Activated naive CD4-positive, alpha-beta T cell (primary cell): ENCODE results near the gene KRT16.
"Not testable (repeated sequence)": the region's sequence is repeated elsewhere in the genome, so short reads cannot be mapped to it uniquely, and the experiment has no call there.

Experiments
- DNase-seq, 4 experiments: peaks; one replicate each; lab custom pipeline; 2025; lab: John Stamatoyannopoulos, UW

Gene KRT16

GRCh38 chr17:41614767-41615166, 2.2 kb upstream of the KRT16 start:
- not testable (repeated sequence) for DNase-seq

GRCh38 chr17:41614098-41614497, 1.5 kb upstream of the KRT16 start:
- no peak for DNase-seq

DNA sequence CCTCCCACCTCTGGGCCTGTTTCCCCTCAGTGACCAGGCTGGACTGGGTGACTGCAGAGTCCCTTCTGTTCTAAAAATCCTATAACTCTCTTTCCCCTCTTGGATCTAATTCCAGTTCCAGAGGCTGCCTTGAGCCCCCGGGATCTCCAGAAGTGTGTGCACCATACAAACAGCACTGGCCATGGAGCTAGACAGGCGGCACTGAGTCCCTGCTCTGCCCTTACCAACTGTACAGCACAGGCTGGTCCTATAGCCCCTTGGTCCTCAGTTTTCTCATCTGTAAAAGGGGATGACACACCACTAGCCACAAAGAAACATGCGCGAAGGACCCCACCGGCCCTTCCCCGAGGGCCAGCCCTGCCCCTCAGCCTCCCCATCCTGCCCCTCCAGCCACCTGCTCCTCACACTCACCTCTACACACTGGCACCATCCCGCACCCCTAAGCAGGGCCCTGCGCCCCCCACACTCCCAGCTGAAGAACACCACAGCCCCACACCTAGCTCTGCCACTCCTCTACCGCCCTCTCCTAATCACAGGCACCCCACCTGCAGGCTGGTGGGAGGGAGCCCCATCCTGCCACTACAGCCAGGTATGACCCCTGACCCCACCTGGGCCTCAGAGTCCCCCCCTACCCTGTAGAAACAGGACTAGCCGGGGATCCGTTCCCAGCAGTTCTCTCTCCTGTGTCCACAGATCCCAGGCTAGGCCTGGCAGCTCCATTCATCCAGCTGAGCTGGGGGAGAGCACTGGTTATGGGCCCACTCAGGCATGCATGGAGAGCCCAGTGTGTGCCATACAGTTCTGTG, 913 bp upstream of the KRT16 start:
- DNase-seq = no peak

GRCh38 chr17:41610965-41611640, 1.5 kb downstream of the KRT16 start:
- DNase-seq = no peak

- not testable (repeated sequence) for DNase-seq
Observed at GRCh38 chr17:41610061-41610517, 2.5 kb downstream of the KRT16 start.

DNA sequence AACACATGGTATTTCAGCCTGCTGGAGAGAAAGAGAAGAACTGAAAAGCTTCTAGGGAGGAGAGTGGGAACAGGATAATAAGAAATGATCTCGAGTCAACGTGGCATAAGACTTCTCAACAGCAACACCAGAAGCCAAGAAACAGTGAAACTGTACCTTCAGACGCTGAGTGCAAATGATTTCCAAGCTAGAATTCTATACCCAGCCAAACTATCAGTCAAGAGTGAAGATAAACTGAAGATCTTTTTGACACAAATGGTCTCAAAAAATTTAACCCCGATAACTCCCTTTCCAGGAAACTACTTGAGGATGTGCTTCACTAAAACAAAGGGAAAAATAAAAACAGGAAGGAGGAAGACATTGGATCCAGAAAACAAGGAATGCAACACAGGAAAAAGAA, 5.6 kb downstream of the KRT16 start:
- DNase-seq = not testable (repeated sequence)

- no peak for DNase-seq
Observed at GRCh38 chr17:41602524-41602923, 10.0 kb downstream of the KRT16 start.

DNA sequence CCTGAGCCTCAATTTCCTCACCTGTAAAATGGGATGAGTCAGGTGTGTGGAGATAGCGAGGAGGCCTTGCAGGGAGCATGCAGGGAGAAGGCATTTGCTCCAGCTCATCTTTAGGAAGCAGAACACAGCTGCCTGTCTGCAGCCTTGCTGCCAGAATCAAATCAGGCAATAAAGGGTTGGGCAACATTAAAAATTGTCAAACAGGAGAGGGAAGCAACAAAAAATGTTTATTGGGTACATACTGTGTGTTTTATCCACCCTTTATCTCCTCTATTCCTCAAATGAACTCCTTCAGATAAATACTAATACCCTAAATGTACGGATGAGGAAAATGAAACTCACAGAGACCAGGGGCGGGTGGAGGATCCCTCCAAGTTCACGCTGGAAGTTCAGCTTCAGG, 12.2 kb downstream of the KRT16 start:
- no peak for DNase-seq

GRCh38 chr17:41599680-41600079, 12.9 kb downstream of the KRT16 start:
- no peak for DNase-seq

DNA sequence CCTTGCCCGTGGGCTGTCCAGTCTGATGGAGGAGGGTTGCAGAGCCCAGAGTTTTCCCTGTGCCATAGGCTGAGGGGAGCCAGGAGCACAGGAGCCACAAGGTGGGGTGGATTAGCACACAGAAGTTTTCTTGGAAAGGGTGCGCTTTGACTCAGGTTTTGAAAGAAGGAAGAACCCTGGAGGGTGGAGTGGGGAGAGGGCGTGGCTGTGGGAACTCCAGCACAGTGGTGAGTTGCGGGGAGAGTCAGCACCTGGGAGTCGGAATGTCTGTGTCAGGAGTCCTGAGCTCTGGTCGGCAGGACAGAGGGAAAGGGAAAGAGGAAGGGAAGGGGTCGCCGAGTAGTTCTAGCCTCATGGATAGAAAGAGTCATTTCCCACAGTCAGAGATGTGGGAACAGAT, 17.0 kb downstream of the KRT16 start:
- no peak for DNase-seq

DNA sequence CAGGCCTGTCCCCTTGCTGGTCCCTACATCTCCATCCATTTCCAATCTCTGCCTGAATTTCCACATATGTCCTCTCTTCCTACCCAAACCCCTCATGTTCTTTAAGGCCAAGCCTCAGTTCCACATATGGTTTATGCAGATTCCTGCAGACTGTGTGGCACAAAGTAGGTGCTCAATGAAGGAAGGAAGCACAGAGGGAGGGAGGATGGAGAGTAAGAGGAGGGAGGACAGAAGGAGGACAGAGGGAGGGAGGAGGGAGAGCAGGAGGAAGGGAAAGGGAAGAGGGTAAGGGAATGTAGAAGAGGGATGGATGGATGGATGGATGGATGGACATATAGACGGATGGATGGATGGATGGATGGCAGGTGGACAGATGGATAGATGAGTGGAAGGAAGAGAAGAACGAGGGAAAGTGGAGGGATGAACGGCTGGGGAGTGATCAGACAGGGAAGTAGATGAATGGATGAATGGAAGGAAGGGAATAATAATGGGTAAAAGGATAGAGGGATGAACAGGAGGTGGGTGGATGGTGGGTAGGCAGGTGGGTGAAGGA, 18.1 kb downstream of the KRT16 start:
- DNase-seq = no peak

GRCh38 chr17:41593306-41593981, 19.1 kb downstream of the KRT16 start:
- DNase-seq = no peak

DNA sequence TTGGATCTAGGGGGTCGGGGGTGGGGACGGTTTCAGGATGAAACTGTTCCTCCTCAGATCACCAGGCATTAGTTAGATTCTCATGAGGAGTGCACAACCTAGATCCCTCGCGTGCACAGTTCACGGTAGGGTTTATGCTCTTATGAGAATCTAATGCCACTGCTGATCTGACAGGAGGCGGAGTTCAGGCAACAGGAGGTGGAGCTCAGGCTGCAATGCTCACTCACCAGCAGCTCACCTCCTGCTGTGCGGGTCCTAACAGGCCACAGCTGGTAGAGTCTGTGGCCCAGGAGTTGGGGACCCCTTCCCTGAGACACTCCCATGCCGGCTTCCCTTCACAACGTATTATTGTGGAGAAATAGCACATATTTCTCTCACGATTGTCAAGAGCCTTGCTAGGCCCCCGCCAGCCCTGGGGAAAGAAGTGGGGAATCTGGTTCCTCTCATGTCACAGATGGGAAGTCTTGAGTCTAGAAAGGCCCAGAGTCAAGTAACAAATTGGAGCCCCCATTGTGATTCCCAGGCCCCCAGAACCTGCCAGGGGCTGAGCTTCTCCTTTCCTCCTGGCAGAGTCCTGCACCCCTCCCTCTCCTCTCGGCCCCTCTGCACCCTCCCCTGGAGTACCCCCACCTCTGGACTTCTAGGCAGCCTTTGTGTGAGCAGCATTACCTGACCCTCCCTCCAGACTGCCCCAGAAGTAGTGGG, 19.8 kb downstream of the KRT16 start:
- no peak for DNase-seq

- DNase-seq = no peak
Observed at GRCh38 chr17:41589301-41589700, 23.3 kb downstream of the KRT16 start.

- DNase-seq = no peak
Observed at GRCh38 chr17:41588126-41588810, 24.3 kb downstream of the KRT16 start.

- no peak for DNase-seq
Observed at GRCh38 chr17:41586863-41587495, 25.6 kb downstream of the KRT16 start, which contains the start of gene KRT14. Gene KRT14, minus strand, starts transcription at chr17:41586895. Its CDS starts 61 bp downstream, at chr17:41586834.

DNA sequence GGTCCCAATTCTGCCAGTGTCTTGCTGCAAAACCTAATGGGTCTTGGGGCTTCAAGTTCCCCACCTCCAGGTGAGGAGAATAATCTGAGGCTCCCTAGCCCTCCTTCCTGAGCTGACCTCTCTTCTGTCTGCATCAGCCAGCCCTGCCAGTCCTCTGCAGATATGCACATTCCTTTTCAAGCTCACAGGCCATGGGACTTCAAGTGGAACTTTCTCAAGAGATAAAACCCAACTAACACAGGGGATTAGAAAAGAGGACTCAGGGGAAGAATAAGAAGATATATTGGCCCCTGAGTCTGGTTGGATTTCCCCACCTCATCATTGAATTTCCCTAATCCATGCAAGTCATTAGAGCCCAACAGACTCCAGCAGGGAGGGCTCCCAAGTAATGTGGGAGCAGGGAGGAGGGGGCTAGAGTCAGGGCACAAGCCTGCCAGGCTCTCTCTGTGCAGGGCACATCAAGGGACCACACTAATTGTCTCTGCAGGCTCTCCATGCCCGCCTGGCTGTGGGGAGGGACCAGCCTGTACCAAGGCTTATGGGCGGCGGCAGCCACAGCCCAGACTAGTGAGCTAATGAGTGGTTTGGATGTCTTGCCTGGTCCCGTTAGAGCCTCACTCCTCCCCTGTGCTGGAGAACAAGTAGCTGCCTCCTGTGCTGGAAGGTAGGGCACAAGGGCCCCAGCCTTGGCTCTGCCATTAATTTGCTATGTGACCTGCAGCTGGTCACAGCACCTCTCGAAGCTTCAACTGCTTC, 27.1 kb downstream of the KRT16 start:
- DNase-seq = no peak

GRCh38 chr17:41584331-41584927, 28.1 kb downstream of the KRT16 start:
- not testable (repeated sequence) for DNase-seq
